GM12878 (cell line): ENCODE results near the gene POLRMT.

Source experiments
- CBX5 ChIP-seq: sonication (generic); IDR thresholded peaks from 2 replicates; pipeline ENCODE4 v1.6.1; 2016; ENCODE audit warnings: low read depth, moderate library complexity, mild to moderate bottlenecking, inconsistent platforms
- E4F1 ChIP-seq: fragments of 450-650 bp; IDR thresholded peaks from 2 replicates; pipeline ENCODE4 v1.6.1; 2018; ENCODE audit warnings: borderline replicate concordance, mild to moderate bottlenecking; ENCODE audit not compliant: partially characterized antibody
- EGR1 ChIP-seq, 2 experiments: IDR thresholded peaks; 1 replicate in 1 of 2; 2 replicates in 1 of 2; pipeline ENCODE4 v1.6.1; 2011 to 2012; ENCODE audit warnings: low read depth in 2 of 2, low read length in 2 of 2, borderline replicate concordance in 1 of 2, mild to moderate bottlenecking in 1 of 2, moderate library complexity in 1 of 2
- EP300 ChIP-seq, 2 experiments: fragments of 150-350 bp in 1 of 2; IDR thresholded peaks; 2 replicates each; pipeline ENCODE4 v1.6.1; 2011 to 2012; ENCODE audit warnings: low read depth in 2 of 2, low read length in 2 of 2, borderline replicate concordance in 1 of 2, improper control_type of control experiment in 1 of 2, inconsistent platforms in 1 of 2; ENCODE audit not compliant: control insufficient read depth in 1 of 2
- PML ChIP-seq: IDR thresholded peaks from 2 replicates; pipeline ENCODE4 v1.6.1; 2012; ENCODE audit warnings: low read length, inconsistent platforms

- no peak for TF ChIP-seq E4F1
- no peak for TF ChIP-seq EP300 (IDR thresholded peaks at IDR 0.05; ENCODE audit: borderline replicate concordance in 1 of 2, control insufficient read depth in 1 of 2, low read depth in 2 of 2, low read length in 2 of 2)
- TF ChIP-seq EGR1 (IDR thresholded peaks at IDR 0.05; ENCODE audit: borderline replicate concordance in 1 of 2, low read depth in 2 of 2, low read length in 2 of 2), result no peak
- no peak for TF ChIP-seq PML
- no peak for TF ChIP-seq CBX5
These were observed 17.7 kb downstream of the POLRMT start for GRCh38 chr19:615619-616018.
